ENCODE measurements around the gene CLOCK. TPM values are rescaled to one million over a fixed set of nuclear protein-coding genes. Genes with fewer than 3 reads are reported as not detected.

The CLOCK gene
- total and polyA plus RNA-seq, 10 of the 15 experiments (the other 5 are each of a cell fraction or from before 2014, with no cell fraction given), result 2.8 to 11.7 (median 10.4) TPM

DNA sequence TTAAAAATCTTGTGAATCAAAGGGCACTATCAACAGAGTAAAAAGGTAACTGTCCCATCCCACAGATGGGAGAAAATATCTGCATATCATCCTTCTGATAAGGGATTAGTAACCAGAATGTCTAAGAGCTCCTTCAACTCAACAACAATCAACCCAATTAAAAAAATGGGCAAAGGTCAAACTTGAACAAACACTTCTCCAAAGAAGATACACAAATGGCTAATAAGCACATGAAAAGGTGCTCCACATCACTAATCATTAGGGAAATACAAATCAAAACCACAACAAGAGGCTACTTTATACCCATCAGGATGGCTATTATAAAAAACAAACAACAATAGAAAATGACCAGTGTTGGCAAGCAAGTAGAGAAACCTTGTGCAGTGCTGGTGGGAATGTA is 107.7 kb downstream of the CLOCK start:
- ATAC-seq (no peak), FAIRE-seq (no peak), DNase-seq (ENCODE audit: low read depth, low spot score) (no peak)
- ChIA-PET RAD21 (ENCODE audit: unreplicated experiment) (interaction anchor here (0.6 kb wide), 1 partner anchor 15 kb away, joined by 5 read pairs; no protein-coding TSS in a partner anchor), POLR2A (no interaction called here), CTCF (interaction anchor here (1.1 to 3.4 kb wide), 2 partner anchors 18 to 29 kb away, joined by 3 to 11 read pairs; no protein-coding TSS in a partner anchor), SMC1A (ENCODE audit: uncharacterized antibody, unreplicated experiment) (interaction anchor here (1.1 to 1.3 kb wide), 2 partner anchors 8 to 10 kb away, joined by 3 read pairs; no protein-coding TSS in a partner anchor)
- Histone ChIP-seq H3K4me2 (ENCODE audit: control insufficient read depth, insufficient read depth) (no peak overlapping the region), H3K27ac (ENCODE audit: control insufficient read depth, insufficient read depth) (no peak overlapping the region), H3K79me2 (ENCODE audit: control insufficient read depth, insufficient read depth, low read length) (no peaks in the 10 kb centered on the region), H3K9ac (ENCODE audit: control insufficient read depth, insufficient read depth, low read length) (no peak overlapping the region), H3K27me3 (replicated peaks in 1 of 2; ENCODE audit: control insufficient read depth in 2 of 2, insufficient read depth in 2 of 2, low read length in 1 of 2) (no peaks in the 10 kb centered on the region), H3K36me3 (ENCODE audit: control insufficient read depth in 2 of 2, insufficient read depth in 2 of 2, low read length in 1 of 2) (peaks cover 3 to 34% of the 10 kb centered on the region in 2 experiments), H3K4me3 (no peak overlapping the region), H3K9me3 (replicated peaks; ENCODE audit: control insufficient read depth, insufficient read depth, low read length) (no peaks in the 10 kb centered on the region), H4K20me1 (ENCODE audit: control insufficient read depth, insufficient read depth) (no peaks in the 10 kb centered on the region), H3K4me1 (ENCODE audit: control insufficient read depth, insufficient read depth, low read length) (peaks cover 7% of the 10 kb centered on the region), H2AFZ (ENCODE audit: control insufficient read depth, low read depth, low read length) (no peak overlapping the region)
- TF ChIP-seq KDM1A (IDR thresholded peaks at IDR 0.05; ENCODE audit: borderline replicate concordance) (no peak), RELA (IDR thresholded peaks at IDR 0.05; ENCODE audit: borderline replicate concordance, partially characterized antibody) (no peak), GABPA (IDR thresholded peaks at IDR 0.05; ENCODE audit: low read depth) (no peak), EGR1 (IDR thresholded peaks at IDR 0.05; ENCODE audit: borderline replicate concordance in 1 of 2, low read depth in 2 of 2, low read length in 2 of 2) (no peak), MEF2B (IDR thresholded peaks at IDR 0.05; ENCODE audit: partially characterized antibody, poor library complexity, severe bottlenecking) (no peak), RUNX3 (IDR thresholded peaks at IDR 0.05; ENCODE audit: low read length) (no peak)
- no TSS peak for BruUV-seq (replicated peaks)
- intact Hi-C loops (cut with micrococcal nuclease; ENCODE audit: unreplicated experiment), result no loop called here
- in situ Hi-C loops (cut with MboI), result no loop called here

DNA sequence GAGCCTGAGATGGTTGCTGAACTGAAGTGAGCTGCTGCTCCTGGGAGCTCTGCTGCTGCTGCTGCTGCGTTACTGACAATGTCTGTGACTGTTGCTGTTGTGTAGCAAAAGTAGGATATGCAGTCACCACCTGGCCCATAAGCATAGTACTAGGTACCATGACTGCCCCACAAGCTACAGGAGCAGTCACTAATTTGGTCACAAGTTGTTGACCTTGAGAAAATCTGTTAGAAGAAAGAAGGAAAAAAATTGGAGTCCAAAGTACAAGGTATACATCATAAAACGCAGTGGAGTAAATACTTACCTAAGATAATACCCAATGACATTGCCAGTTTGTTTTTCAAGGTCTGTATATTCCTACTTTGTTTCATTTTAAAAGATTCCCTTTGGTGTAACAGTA is 108.4 kb downstream of the CLOCK start:
- Histone ChIP-seq H2AFZ (ENCODE audit: control insufficient read depth, low read depth, low read length) (no peak overlapping the region), H3K9me3 (replicated peaks; ENCODE audit: control insufficient read depth, insufficient read depth, low read length) (no peaks in the 10 kb centered on the region), H3K36me3 (ENCODE audit: control insufficient read depth in 2 of 2, insufficient read depth in 2 of 2, low read length in 1 of 2) (peaks cover 3 to 30% of the 10 kb centered on the region in 2 experiments), H3K4me3 (no peak overlapping the region), H3K27me3 (replicated peaks in 1 of 2; ENCODE audit: control insufficient read depth in 2 of 2, insufficient read depth in 2 of 2, low read length in 1 of 2) (no peaks in the 10 kb centered on the region), H4K20me1 (ENCODE audit: control insufficient read depth, insufficient read depth) (no peaks in the 10 kb centered on the region), H3K79me2 (ENCODE audit: control insufficient read depth, insufficient read depth, low read length) (no peaks in the 10 kb centered on the region), H3K4me1 (ENCODE audit: control insufficient read depth, insufficient read depth, low read length) (peaks cover 7% of the 10 kb centered on the region), H3K9ac (ENCODE audit: control insufficient read depth, insufficient read depth, low read length) (no peak overlapping the region), H3K4me2 (ENCODE audit: control insufficient read depth, insufficient read depth) (no peak overlapping the region), H3K27ac (ENCODE audit: control insufficient read depth, insufficient read depth) (no peak overlapping the region)
- no TSS peak for BruUV-seq (replicated peaks)
- CTCF ChIA-PET, result interaction anchor here (1.1 to 3.4 kb wide), 2 partner anchors 17 to 28 kb away, joined by 3 to 11 read pairs; no protein-coding TSS in a partner anchor
- no peak for FAIRE-seq
- POLR2A ChIA-PET, result no interaction called here
- RAD21 ChIA-PET (ENCODE audit: unreplicated experiment), result no interaction called here
- intact Hi-C loops (cut with micrococcal nuclease; ENCODE audit: unreplicated experiment), result no loop called here
- DNase-seq (ENCODE audit: low read depth, low spot score), result no peak
- WGBS (ENCODE audit: insufficient coverage, insufficient replicate concordance, low lambda C conversion rate, missing lambda C conversion rate), result 100% methylated on average over 2 of the region's 2 CpGs
- SMC1A ChIA-PET (ENCODE audit: uncharacterized antibody, unreplicated experiment), result interaction anchor here (0.7 to 1.5 kb wide), 5 partner anchors 8 to 680 kb away, joined by 3 to 5 read pairs (median 3); no protein-coding TSS in a partner anchor
- in situ Hi-C loops (cut with MboI), result no loop called here
- no peak for ATAC-seq
- TF ChIP-seq, protein P1, sequence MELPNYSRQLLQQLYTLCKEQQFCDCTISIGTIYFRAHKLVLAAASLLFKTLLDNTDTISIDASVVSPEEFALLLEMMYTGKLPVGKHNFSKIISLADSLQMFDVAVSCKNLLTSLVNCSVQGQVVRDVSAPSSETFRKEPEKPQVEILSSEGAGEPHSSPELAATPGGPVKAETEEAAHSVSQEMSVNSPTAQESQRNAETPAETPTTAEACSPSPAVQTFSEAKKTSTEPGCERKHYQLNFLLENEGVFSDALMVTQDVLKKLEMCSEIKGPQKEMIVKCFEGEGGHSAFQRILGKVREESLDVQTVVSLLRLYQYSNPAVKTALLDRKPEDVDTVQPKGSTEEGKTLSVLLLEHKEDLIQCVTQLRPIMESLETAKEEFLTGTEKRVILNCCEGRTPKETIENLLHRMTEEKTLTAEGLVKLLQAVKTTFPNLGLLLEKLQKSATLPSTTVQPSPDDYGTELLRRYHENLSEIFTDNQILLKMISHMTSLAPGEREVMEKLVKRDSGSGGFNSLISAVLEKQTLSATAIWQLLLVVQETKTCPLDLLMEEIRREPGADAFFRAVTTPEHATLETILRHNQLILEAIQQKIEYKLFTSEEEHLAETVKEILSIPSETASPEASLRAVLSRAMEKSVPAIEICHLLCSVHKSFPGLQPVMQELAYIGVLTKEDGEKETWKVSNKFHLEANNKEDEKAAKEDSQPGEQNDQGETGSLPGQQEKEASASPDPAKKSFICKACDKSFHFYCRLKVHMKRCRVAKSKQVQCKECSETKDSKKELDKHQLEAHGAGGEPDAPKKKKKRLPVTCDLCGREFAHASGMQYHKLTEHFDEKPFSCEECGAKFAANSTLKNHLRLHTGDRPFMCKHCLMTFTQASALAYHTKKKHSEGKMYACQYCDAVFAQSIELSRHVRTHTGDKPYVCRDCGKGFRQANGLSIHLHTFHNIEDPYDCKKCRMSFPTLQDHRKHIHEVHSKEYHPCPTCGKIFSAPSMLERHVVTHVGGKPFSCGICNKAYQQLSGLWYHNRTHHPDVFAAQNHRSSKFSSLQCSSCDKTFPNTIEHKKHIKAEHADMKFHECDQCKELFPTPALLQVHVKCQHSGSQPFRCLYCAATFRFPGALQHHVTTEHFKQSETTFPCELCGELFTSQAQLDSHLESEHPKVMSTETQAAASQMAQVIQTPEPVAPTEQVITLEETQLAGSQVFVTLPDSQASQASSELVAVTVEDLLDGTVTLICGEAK (IDR thresholded peaks at IDR 0.05; ENCODE audit: borderline replicate concordance), result no peak
- TF ChIP-seq CBFB (IDR thresholded peaks at IDR 0.05; ENCODE audit: low read depth), result no peak
- TF ChIP-seq, protein P2, sequence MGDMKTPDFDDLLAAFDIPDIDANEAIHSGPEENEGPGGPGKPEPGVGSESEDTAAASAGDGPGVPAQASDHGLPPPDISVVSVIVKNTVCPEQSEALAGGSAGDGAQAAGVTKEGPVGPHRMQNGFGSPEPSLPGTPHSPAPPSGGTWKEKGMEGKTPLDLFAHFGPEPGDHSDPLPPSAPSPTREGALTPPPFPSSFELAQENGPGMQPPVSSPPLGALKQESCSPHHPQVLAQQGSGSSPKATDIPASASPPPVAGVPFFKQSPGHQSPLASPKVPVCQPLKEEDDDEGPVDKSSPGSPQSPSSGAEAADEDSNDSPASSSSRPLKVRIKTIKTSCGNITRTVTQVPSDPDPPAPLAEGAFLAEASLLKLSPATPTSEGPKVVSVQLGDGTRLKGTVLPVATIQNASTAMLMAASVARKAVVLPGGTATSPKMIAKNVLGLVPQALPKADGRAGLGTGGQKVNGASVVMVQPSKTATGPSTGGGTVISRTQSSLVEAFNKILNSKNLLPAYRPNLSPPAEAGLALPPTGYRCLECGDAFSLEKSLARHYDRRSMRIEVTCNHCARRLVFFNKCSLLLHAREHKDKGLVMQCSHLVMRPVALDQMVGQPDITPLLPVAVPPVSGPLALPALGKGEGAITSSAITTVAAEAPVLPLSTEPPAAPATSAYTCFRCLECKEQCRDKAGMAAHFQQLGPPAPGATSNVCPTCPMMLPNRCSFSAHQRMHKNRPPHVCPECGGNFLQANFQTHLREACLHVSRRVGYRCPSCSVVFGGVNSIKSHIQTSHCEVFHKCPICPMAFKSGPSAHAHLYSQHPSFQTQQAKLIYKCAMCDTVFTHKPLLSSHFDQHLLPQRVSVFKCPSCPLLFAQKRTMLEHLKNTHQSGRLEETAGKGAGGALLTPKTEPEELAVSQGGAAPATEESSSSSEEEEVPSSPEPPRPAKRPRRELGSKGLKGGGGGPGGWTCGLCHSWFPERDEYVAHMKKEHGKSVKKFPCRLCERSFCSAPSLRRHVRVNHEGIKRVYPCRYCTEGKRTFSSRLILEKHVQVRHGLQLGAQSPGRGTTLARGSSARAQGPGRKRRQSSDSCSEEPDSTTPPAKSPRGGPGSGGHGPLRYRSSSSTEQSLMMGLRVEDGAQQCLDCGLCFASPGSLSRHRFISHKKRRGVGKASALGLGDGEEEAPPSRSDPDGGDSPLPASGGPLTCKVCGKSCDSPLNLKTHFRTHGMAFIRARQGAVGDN (IDR thresholded peaks at IDR 0.05), result no peak
